ENCODE measurements around the gene RRAD.
"Not testable (repeated sequence)": the region's sequence is repeated elsewhere in the genome, so short reads cannot be mapped to it uniquely, and the experiment has no call there.

The RRAD gene

DNA sequence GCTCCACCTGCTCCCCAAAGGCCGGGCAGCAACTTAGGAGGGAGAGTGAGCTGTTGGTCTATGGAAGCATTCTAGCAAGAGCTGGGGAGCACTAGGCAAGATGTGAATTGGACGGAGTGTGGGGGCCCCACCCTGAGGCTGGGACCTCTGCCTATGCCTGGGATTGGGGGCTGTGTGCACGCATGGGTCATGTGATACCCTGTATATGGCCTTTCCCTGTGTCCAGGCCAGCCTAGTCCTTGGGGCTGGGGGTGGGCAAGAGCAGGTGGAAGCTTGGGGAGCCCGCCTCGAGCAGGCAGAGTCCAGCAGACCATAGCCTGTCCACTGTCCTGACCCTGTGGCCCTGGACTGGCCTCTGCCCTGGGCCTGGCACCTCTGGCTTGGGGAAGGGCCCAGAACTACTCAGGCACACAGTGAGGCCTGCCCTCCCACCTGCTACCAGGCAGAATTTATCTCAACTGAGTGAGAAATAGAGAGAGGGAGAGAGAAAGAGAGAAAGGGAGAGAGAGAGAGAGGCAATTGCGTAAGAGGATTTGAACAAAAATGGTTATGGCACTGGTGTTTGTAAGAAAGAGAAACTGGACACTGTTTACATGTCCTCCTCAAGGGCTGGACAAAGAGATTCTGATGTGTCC, 25.9 kb downstream of the RRAD start:
- no peak for DNase-seq

DNA sequence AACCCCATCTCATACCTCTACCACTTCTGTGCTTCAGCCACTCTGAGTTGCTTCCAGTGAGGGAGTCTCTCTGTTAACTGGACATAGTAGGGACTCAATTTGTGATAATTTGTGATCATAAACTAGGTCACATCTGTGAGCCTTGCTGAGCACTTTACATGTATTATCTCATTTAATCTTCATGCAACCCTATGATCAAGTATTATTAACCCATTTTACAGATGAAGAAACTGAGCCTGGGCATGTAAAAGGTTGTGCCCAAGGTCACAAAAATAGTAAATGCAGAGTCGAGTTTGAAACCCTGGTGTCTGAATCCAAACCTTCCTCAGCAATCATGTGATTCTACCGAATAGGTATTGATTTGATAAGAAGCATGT, 26.4 kb downstream of the RRAD start:
- no peak for DNase-seq

GRCh38 chr16:66898207-66898606, 27.1 kb downstream of the RRAD start:
- no peak for DNase-seq

DNA sequence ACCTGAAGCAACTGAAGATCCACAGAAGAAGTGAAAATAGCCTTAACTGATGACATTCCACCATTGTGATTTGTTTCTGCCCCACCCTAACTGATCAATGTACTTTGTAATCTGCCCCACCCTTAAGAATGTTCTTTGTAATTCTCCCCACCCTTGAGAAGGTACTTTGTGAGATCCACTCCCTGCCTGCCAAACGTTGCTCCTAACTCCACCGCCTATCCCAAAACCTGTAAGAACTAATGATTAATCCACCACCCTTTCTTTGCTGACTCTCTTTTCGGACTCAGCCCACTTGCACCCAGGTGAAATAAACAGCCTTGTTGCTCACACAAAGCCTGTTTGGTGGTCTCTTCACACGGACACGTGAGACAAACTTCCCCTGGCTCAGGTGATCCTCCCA, 28.7 kb downstream of the RRAD start:
- DNase-seq: not testable (repeated sequence)

GRCh38 chr16:66895999-66896398, 29.3 kb downstream of the RRAD start:
- no peak for DNase-seq

DNA sequence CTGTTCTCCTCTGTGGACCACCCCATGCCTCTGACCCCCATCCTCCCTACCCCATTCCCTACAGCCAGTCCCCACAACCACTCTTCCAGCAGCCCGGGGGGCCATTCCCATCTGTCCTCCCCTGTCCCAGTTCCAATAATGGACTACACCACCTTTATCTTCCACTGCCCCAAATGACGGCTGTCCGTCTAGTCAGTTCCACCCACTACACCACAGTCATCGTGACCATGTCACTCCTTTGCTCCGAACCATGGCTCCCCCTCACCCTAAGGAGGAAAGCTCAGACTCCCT, 29.7 kb downstream of the RRAD start:
- DNase-seq: no peak

DNA sequence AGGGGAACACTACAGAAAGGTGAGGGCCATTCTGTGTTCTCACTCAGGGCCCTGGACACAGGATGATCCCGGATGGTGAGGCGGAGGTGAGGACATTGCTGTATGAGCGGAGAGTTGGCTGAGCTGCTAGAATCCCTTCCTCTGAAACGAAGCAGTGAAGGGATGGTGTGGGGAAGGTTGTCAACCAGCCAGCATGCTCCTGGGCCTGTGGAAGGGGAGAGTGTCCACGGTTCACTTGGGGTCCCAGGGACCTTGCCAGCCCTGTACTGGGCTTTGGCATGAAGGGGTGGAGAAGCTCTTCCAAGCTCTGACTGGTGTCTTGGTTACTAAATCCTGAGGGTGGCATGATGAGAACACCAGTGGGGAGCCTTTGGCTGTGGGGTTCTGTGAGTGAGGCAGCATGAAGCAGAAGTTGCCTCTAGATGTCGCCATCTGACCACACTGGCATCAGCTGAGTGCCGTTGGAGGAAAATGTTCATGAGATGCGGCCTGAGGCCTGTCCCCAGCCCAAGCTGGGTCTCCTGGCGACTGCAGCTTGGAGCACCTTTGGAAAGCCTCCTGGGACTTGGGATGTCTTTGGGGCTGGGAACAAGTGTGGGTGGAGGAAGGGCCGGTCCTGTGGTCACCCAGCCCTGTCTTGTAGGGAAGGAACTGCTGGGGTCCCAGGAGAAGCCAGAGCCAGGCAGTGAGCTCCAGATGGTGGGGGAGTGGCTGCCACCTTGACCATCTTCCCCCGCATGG, 30.2 kb downstream of the RRAD start:
- DNase-seq: peak; percentile 15

DNA sequence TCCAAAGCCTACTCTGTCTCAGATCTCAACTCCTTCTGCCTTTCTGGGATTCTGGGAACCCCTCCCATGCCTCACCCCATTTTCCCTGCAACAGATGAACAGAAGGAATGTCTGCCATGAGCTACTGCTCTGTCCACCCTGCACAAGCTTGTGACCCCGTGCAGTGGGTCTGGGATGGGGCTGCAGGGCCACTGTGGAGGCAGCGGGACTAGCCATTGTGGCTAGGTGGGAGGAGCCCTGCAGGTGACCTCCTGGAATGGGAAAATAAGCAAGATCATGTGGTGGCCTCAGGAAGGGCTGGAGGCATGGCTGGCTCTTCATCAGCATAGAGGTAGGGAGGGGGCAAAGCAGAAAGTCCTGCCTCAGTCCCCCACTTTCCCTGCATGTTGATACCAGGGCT, 31.3 kb downstream of the RRAD start:
- DNase-seq: no peak

GRCh38 chr16:66891797-66892196, 33.5 kb downstream of the RRAD start:
- no peak for DNase-seq

GRCh38 chr16:66891360-66891759, 34.0 kb downstream of the RRAD start:
- no peak for DNase-seq

GRCh38 chr16:66890799-66891198, 34.5 kb downstream of the RRAD start:
- no peak for DNase-seq

DNA sequence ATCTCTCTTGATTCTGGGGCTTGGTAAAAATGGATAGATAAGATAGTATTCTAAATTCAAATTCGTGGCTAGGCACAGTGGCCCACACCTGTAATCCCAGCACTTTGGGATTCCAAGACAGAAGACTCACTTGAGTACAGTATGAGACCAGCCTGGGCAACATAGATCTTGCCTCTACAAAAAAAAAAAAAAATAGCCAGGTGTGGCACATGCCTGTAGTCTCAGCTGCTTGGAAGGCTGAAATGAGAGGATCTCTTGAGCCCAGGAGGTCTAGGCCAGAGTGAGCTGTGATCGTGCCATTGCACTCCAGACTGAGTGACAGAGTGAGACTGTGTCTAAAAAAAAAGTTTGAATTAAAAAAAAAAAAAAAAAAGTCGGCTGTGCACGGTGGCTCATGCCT, 35.7 kb downstream of the RRAD start:
- DNase-seq: no peak

DNA sequence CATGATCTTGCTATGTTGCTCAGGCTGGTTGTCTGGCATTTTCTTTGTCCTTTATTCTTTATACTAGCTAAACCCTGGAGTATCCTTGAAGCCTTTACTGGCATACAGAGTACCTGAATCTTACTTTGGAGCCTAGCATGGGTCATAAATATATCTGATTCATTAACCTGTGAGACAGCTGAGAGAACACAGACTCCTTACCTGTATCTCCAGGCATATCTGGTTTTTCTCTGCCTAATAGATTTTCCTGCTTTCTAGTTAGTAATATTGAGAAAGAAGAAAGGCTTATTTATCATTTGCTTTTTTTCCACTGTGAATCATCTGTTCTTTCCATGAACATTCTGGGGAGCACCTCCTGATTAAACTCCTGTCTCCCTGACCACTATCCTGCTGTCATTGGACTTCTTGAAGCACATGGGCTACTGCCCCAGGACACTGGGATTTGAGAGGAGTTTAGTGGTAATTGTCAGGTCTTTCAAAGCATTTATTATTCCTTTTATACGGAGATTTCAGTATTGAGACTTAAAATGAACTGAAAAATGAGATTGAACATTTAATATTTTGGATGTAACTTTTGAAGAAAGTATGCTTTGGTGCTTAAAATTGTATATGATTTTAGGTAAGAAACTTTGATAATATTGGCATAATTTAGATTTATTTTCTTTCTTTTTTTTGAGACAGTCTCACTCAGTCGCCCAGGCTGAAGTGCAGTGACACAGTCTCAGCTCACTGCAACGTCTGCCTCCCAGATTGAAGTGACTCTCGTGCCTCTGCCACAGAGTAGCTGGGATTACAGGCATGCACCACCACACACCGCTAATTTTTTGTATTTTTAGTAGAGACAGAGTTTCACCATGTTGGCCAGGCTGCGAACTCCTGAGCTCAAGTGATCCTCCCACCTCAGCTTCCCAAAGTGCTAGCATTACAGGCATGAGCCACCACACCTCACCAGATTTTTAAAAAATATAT, 36.4 kb downstream of the RRAD start:
- no peak for DNase-seq

GRCh38 chr16:66886914-66887313, 38.4 kb downstream of the RRAD start:
- DNase-seq: no peak

DNA sequence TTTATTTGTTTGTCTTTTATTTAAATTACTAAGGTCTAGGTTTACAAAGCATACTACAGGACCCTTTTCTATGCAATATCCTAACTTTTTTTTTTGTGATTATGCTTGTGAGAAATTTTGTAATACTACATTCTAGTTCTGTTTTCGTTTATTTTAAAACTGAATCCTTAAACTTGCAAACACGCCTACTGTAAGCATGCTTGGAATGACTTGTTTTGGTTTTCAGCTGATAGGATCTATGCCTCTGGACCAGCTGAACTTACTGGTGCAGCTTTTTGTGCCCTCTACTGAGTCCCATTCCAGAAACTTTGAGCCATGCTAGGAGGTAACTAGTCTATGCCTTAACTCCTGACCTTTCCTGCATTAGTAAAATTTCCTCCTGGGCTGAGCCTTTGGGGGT, 39.0 kb downstream of the RRAD start:
- DNase-seq: no peak

GRCh38 chr16:66885491-66885890, 39.8 kb downstream of the RRAD start:
- DNase-seq: no peak

- DNase-seq: no peak
Observed at GRCh38 chr16:66882702-66883101, 42.6 kb downstream of the RRAD start.

- DNase-seq: no peak
Observed at GRCh38 chr16:66881964-66882508, 43.3 kb downstream of the RRAD start.

- DNase-seq: no peak
Observed at GRCh38 chr16:66881560-66881959, 43.8 kb downstream of the RRAD start.

DNA sequence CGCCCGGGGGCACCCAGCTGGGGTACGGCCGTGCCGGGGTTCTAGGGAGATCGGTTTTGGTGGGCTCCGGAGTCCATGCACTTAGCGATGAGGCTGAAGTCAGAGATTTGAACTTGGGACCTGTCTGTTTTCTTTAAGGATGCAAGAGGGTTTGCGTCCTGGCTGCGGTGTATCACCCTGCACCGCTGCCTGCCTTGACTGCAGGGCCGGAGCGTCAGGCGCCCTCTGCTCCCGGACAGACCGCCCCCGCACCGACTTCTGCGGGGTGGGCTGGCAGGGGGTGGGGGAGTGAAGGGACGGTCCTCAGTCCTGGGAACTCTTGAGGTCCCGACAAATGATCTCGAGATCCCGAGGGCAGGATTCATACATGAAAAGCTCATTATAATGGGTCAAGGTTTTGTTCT, 44.3 kb downstream of the RRAD start:
- DNase-seq: no peak

DNA sequence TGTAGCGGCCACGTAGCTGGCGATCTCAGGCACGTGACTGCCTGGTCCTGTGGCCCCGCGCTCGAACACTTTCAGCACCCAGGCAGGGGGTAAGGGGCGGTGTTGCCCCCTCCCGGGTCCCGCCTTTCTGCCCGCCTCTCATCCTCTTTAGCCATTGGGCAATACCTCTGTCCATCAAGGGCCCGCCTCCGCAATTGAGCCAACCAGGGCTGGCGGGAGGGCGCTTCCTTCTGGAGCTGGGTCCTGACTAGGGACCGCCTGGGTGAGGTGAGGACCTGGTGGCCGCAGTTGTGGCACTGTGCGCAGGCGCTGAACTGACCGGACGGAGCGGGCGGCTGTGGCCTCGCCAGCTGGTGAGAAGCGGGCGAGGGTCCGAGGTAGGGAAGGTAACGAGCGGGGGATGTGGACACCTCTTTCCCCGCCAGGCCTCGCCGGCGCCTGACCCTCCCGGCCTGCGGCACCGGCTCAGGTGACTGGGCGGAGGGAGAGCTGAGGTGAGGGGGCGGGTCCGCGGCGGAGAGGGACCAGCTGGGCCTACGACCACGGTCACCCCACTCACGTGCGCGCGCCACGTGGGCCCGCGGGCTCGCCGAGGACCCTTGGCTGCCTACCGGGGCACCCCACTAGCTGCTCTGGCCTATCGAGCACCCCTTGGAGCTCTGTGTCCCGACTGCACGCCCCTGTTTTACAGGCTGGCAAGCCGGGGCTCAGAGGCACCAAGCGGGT, 44.9 kb downstream of the RRAD start, which contains the start of gene PDP2:
PDP2 (plus strand) TSS at position 228 of the 726 bp plus-strand sequence. CDS start 3,770 bp downstream, outside the sequence.
- DNase-seq: peak; percentile 89

DNA sequence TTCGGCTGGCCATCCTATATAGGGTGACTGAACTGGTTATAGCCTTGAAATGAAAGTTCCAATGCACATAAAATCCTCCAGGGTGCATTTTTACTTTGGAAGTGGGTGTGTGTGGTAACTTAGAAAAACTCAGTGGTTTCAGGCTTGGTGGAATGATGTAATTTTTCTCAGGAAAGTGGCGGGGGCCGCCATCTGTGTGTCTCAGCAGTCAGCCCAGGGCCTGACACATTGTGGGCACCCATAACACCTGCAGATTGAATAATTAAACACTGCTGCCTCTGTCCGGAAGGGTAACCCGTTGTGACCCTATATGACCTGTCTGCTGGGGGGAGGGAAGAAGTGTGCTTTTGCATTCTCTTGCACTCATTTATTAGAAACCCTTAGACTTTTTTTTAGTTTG, 47.3 kb downstream of the RRAD start:
- DNase-seq: peak; percentile 97
